ENCODE results near the gene RORC.

- TF ChIP-seq CTCF (IDR thresholded peaks at IDR 0.05; ENCODE audit: control extremely low read depth in 1 of 3, insufficient read depth in 1 of 3, low read depth in 1 of 3, low read length in 3 of 3), result no peak
- no peak for TF ChIP-seq POLR2A (IDR thresholded peaks at IDR 0.05; ENCODE audit: control extremely low read depth in 1 of 2, low read depth in 2 of 2, low read length in 2 of 2)
- no peak for TF ChIP-seq TBP (IDR thresholded peaks at IDR 0.05; ENCODE audit: low read depth, low read length)
- TF ChIP-seq EZH2 (IDR thresholded peaks at IDR 0.05; ENCODE audit: low read depth, low read length, severe bottlenecking), result no peak
- no peak for TF ChIP-seq EP300 (IDR thresholded peaks at IDR 0.05; ENCODE audit: borderline replicate concordance in 1 of 2, low read depth in 2 of 2, low read length in 2 of 2)
- TF ChIP-seq CREB1 (IDR thresholded peaks at IDR 0.05), result no peak
- TF ChIP-seq HDAC6 (IDR thresholded peaks at IDR 0.05; ENCODE audit: low read depth, low read length), result no peak
- no peak for TF ChIP-seq GTF2F1 (IDR thresholded peaks at IDR 0.05; ENCODE audit: borderline replicate concordance, low read depth, low read length)
- TF ChIP-seq CHD2 (IDR thresholded peaks at IDR 0.05; ENCODE audit: low read length), result no peak
- no peak for TF ChIP-seq POLR2AphosphoS5 (IDR thresholded peaks at IDR 0.05; ENCODE audit: low read depth, low read length)
- TF ChIP-seq MAX (IDR thresholded peaks at IDR 0.05), result no peak
- TF ChIP-seq JUN (IDR thresholded peaks at IDR 0.05; ENCODE audit: low read depth, low read length), result no peak
- no peak for TF ChIP-seq RFX5 (IDR thresholded peaks at IDR 0.05; ENCODE audit: borderline replicate concordance, low read depth, low read length)
- no peak for TF ChIP-seq KDM5A (IDR thresholded peaks at IDR 0.05; ENCODE audit: low read length)
These were observed 6.4 kb downstream of the RORC start for GRCh38 chr1:151825204-151825603.

Measured in H1 (cell line).